ENCODE measurements around the gene ARMC10.
"Not testable (repeated sequence)": the region's sequence is repeated elsewhere in the genome, so short reads cannot be mapped to it uniquely, and the experiment has no call there.

Gene ARMC10

DNA sequence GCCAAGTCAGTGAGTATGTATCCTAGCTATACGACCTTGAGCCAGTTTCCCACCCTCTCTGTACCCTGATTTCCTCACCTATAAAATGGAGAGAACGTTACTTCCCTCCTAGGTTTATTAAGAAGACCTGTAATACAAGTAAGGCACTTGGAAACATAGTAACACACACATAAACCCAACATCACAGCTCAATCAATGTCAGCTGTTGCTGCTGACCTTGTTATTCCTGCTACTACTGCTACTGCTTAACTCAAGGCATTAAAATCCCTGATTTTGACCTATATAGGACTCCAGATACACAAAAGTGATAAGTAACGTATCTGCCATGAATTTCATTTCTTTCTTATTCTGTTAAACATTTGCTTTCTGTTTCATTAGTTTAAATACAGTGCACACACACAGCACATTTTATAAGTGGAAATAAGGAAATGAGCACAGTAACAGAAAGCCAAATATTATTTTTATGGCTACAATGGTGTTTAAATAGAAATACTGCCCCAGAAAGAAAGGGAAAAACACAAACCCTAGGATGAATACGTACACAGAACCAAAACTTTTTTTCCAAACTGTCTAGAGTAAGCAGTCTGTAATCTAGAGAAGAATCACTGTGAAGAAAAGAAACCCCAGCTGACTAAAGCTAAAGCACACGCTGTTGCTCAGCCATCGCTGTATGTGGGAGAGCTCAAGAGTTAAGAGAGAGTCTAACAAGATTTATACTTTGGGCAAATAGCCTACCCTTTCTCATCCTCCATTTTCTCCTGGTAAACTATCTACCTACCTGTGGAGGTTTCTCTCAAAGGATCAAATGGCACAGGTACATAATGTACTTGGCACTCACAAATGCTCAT lies 55.0 kb downstream of the ARMC10 start:
- no peak for DNase-seq

GRCh38 chr7:103130901-103131624 lies 56.1 kb downstream of the ARMC10 start:
- DNase-seq: no peak

DNA sequence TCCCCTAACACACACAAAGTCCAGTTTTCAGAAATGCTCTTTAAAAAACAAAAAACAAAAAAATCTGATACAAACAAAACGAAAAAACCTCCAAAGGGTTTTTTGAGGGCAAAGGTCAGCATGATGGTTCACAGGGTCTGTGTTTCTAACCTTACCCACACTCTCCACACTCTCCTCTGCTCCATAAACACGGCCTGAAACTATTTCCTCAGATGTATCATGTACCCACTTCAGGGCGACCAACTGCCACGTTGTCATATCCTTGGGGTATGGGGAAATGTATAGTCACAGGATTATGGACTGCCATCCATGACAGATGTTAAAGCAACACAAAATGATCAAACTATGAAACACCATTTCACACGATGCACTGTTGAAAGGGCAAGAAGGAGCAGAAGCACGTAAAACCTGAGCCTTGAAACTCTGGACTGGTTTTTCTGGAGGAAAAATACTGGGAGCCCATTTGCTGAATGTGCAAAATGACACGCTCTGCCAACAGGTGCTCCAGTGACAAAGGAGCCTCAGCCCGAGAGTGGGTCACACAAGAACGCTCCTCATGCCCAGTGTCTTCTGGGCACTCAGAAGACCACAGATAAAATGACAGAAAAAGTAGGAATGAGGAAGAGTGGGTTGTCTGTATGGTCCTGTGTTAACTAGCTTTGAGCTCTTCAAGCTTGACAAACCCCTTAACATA lies 58.2 kb downstream of the ARMC10 start:
- DNase-seq: no peak

DNA sequence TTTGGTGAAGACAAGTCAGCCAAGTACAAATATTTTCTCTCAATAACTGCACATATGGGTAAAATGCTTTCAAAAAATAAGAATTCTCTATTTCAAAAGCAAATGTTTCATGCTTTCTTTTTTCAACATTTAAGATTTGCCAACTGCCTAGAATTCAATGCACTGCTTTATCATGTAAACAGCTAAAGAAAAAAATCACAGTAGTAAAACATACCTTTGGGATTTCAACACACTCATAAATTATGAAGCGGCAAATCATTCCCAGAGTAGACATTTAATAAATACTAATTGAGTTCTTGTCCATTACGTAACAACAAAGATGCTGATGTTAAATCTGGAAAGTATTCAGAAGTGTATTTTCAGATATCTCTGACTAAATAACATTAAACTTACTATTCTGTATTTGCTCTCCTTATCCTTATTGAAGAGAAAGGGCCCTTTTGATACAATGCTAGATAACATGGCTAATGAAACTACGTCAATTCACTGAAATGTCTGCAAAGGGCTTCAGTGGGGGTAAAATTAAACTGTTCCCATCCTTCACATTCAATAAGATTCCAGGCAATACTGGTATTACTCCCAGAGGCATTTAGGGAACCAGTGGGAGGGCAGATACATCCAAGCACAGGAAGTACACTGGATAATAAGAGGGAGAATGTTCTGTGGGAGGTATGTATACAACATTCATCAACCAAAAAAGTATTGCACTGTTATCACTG lies 60.1 kb downstream of the ARMC10 start:
- no peak for DNase-seq

DNA sequence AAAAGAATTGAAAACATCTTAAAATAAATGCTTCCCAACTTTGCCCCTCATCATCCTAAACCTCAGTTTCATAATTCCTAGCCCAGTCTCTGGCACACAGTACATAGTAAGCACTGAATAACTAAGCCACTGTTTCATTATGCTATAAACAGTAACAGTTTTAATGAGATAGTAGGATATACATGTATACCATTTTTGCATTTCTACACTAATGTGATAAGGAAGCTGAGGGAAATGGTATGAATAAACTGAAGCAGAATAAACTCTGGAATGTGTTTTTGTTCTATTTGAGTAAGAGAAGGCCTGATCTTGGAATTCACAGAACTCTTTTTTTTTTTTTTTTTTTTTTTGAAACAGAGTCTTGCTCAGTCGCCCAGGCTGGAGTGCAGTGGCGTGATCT lies 65.1 kb downstream of the ARMC10 start:
- no peak for DNase-seq

- DNase-seq: no peak
These were observed 65.7 kb downstream of the ARMC10 start for GRCh38 chr7:103140685-103141084.

DNA sequence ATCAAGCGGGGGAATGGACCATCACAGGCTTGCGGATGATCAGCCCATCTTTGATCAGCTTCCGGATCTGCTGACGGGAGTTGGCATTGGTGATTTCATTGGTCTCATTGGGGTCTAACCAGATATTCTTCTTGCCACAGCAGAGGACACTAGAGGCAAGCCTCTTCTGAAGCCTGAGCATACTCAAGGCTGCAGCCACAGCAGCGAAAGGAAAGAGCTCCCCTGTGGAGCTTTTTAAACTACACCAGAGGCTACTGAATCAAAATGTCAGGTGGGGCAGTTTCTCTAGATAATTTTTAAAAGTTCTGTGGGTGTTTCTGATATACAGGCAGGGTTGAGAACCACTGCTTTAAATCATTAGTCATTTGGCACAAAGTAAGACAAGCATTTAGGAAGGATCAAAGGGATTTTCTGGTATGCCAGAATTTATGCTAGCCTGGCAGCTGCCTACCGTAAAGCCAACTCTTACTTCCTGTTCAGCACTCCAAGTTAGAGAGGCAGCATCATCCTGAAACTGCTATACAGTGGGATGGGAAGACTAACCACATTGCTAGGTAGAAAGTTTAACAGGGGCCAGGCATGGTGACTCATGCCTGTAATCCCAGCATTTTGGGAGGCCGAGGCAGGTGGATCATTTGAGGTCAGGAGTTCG lies 66.9 kb downstream of the ARMC10 start:
- no peak for DNase-seq

DNA sequence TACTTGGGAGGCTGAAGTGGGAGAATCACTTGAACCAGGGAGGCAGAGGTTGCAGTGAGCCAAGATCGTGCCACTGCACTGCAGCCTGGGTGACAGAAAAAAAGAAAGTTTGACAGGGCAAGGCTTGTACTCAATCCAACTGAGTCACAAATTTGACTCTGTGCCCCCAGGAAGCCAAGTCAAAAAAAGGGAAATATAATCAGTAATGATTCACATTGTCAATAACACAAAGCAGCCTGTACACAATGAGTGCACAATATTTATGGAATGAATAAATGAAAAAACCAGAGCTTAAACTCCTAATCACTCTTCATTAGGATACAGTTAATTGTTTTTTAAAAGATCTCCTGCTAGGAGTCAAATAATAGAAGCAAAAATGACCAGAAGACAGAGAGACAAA lies 67.6 kb downstream of the ARMC10 start:
- DNase-seq: no peak

- DNase-seq: no peak
These were observed 68.9 kb downstream of the ARMC10 start for GRCh38 chr7:103143868-103144267.

DNA sequence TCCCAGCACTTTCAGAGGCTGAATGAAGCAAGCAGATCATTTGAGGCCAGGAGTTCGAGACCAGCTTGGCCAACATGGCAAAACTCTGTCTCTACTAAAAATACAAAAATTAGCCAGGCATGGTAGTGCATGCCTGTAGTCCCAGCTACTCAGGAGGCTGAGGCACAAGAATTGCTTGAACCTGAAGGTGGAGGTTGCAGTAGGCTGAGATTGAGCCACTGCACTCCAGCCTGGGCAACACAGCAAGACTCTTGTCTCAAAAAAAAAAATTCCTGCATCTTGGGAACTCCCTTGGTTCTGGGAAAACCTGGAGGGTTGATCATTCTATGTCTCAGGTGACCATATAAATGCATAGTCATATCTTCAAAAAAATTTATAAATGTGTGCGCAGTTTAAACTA lies 69.8 kb downstream of the ARMC10 start:
- not testable (repeated sequence) for DNase-seq

- DNase-seq: no peak
These were observed 73.4 kb downstream of the ARMC10 start for GRCh38 chr7:103148131-103148993.
